Lower lobe of right lung (tissue), 2 donors: ENCODE results near the gene WNT7B. TPM values are rescaled to one million over a fixed set of nuclear protein-coding genes. Genes with fewer than 3 reads are reported as not detected.

Source experiments
- ATAC-seq, 2 donors: fragments of 200-7000 bp; cut with Tn5 transposase; one replicate each; pipeline ENCODE4 v1.9.1; 2020 to 2022; ENCODE audit warnings: mild to moderate bottlenecking in 2 of 2, moderate library complexity in 2 of 2
- DNase-seq: peaks from one replicate; pipeline ENCODE4 v3.0.0-alpha.2; 2020
- H3K27ac ChIP-seq: fragments of 200-600 bp; one replicate; pipeline ENCODE4 v1.8.0; 2022
- H3K27me3 ChIP-seq: fragments of 200-600 bp; one replicate; pipeline ENCODE4 v1.8.0; 2022; ENCODE audit warnings: low read depth
- H3K36me3 ChIP-seq: fragments of 200-600 bp; one replicate; pipeline ENCODE4 v1.8.0; 2022; ENCODE audit warnings: mild to moderate bottlenecking
- H3K4me1 ChIP-seq: fragments of 200-600 bp; one replicate; pipeline ENCODE4 v1.8.0; 2022
- H3K4me3 ChIP-seq: fragments of 200-600 bp; one replicate; pipeline ENCODE4 v1.8.0; 2022; ENCODE audit warnings: mild to moderate bottlenecking
- H3K9me3 ChIP-seq: fragments of 200-600 bp; one replicate; pipeline ENCODE4 v1.8.0; 2022
- CTCF ChIP-seq: fragments of 200-600 bp; IDR thresholded peaks from one replicate; pipeline ENCODE4 v1.8.0; 2022; ENCODE audit warnings: antibody characterized with exemption, mild to moderate bottlenecking
- intact Hi-C: fragments of 100-400 bp; cut with DNase I; formaldehyde crosslinking; loops from one replicate; pipeline ENCODE4 v1.11.0; 2022
- total RNA-seq: library from RNA; stranded (reverse); fragmentation: NEBNext Ultra II Directional; extraction: Animal tissue kit (Norgen Biotek cat#: 25700); gene quantifications from one replicate; pipeline ENCODE4 v1.2.1, GENCODE V29; 2021
- donor health status: DM: no; HTN: yes; CAD: no; lungs with severe emphysema.

WNT7B gene
- total RNA-seq, 1 donor from 2014 or later, result 6.3 TPM

GRCh38 chr22:45880091-45880715 is 96.8 kb downstream of the WNT7B start:
- intact Hi-C loops, result no loop called here
- no peak for TF ChIP-seq CTCF
- H3K4me3 ChIP-seq, result no peak overlapping the region
- no peaks in the 10 kb centered on the region for H3K9me3 ChIP-seq
- H3K4me1 ChIP-seq, result peaks cover 6% of the 10 kb centered on the region
- H3K27ac ChIP-seq, result no peak overlapping the region
- H3K36me3 ChIP-seq, result no peaks in the 10 kb centered on the region
- DNase-seq (peak; percentile 39), ATAC-seq (no peak)
- H3K27me3 ChIP-seq, result peaks cover 79% of the 10 kb centered on the region

- no peak for ATAC-seq
- H3K27me3 ChIP-seq, result peaks cover 74% of the 10 kb centered on the region
- peaks cover 6% of the 10 kb centered on the region for H3K4me1 ChIP-seq
- no peak overlapping the region for H3K27ac ChIP-seq
- no peaks in the 10 kb centered on the region for H3K36me3 ChIP-seq
- TF ChIP-seq CTCF, result no peak
- no peak overlapping the region for H3K4me3 ChIP-seq
- no peaks in the 10 kb centered on the region for H3K9me3 ChIP-seq
- intact Hi-C loops, result no loop called here
- no peak for DNase-seq
Observed at GRCh38 chr22:45879552-45879949, 97.4 kb downstream of the WNT7B start.

GRCh38 chr22:45878901-45879551 is 97.9 kb downstream of the WNT7B start:
- ATAC-seq (no peak), DNase-seq (peak; percentile 34)
- no peak for TF ChIP-seq CTCF
- H3K27ac ChIP-seq, result no peak overlapping the region
- H3K27me3 ChIP-seq, result peaks cover 68% of the 10 kb centered on the region
- intact Hi-C loops, result no loop called here
- no peaks in the 10 kb centered on the region for H3K9me3 ChIP-seq
- H3K4me3 ChIP-seq, result no peak overlapping the region
- peaks cover 6% of the 10 kb centered on the region for H3K4me1 ChIP-seq
- H3K36me3 ChIP-seq, result no peaks in the 10 kb centered on the region

GRCh38 chr22:45878051-45878781 is 98.7 kb downstream of the WNT7B start:
- intact Hi-C loops, result no loop called here
- peaks cover 63% of the 10 kb centered on the region for H3K27me3 ChIP-seq
- DNase-seq, result peak; percentile 38

GRCh38 chr22:45877651-45878050 is 99.3 kb downstream of the WNT7B start:
- ATAC-seq (no peak), DNase-seq (peak; percentile 35)
- Histone ChIP-seq H3K36me3 (no peaks in the 10 kb centered on the region), H3K9me3 (no peaks in the 10 kb centered on the region), H3K27me3 (peaks cover 59% of the 10 kb centered on the region), H3K4me3 (no peak overlapping the region), H3K4me1 (peaks cover 6% of the 10 kb centered on the region), H3K27ac (no peak overlapping the region)
- no peak for TF ChIP-seq CTCF
- intact Hi-C loops, result no loop called here

More at GRCh38 chr22:45878051-45878781, 98.7 kb downstream of the WNT7B start:
- H3K4me3 ChIP-seq, result no peak overlapping the region
- peaks cover 6% of the 10 kb centered on the region for H3K4me1 ChIP-seq
- no peaks in the 10 kb centered on the region for H3K36me3 ChIP-seq
- TF ChIP-seq CTCF, result no peak
- H3K9me3 ChIP-seq, result no peaks in the 10 kb centered on the region
- H3K27ac ChIP-seq, result no peak overlapping the region
- no peak for ATAC-seq
